ENCODE results near the gene ZFP36L2. TPM values are rescaled to one million over a fixed set of nuclear protein-coding genes. Genes with fewer than 3 reads are reported as not detected.

Gene ZFP36L2
- total and polyA plus RNA-seq, 10 of the 15 experiments (the other 5 are each of a cell fraction or from before 2014, with no cell fraction given), result 4.3 to 64.9 (median 19.5) TPM

DNA sequence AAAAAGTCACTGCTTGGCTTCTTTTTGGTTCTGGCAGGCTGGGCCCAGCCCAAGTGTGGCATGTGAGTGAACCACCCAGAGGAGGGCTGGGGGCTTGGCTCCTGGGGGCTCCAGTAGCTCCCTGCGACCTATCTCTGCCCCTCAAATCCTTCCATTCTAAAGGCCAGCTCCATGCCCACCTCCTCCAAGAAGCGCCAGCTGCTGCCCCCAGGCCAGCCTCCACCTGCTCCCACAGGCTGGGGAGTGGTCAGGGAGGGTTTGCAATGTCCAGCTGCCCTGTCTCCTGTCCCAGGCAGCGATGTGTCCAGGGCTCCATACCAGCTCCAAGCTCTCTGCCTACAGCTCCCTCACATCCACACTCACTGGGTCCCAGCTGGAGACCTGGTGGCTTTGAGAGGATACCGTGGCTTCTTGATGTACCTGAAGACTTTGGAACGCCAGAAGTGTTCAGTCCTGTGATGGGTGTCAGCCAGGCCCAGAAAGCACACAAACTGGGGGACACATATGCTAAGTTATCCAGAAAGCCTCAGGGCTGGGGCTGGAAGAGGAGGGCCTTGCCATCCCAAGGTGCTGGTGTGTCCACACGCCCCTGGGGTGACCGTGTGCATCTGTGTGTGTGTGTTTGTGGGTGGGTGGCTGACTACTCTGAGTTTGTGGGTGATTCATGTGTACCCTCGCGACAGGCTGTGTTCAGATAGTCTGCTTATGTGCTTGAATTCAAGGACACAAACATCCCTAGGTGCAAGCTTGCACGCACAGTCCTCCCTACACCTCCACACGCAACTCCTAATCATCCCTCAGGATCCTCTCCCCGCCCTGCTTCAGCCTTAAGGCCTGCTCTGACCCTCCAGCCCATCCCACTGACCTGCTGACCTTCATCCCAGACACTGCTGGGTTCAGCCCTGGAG lies 33.4 kb downstream of the ZFP36L2 start:
- H3K27me3 ChIP-seq (replicated peaks in 1 of 2; ENCODE audit: control insufficient read depth in 2 of 2, insufficient read depth in 2 of 2, low read length in 1 of 2), result no peaks in the 10 kb centered on the region
- FAIRE-seq (no peak), ATAC-seq (no peak), DNase-seq (ENCODE audit: low read depth, low spot score) (no peak)
- RAD21 ChIA-PET (ENCODE audit: unreplicated experiment), result interaction anchor here (0.7 to 3.9 kb wide), 13 partner anchors 13 to 291 kb away, joined by 3 to 41 read pairs (median 4); partner anchors contain the start of gene ZFP36L2
- H3K9ac ChIP-seq (ENCODE audit: control insufficient read depth, insufficient read depth, low read length), result no peak overlapping the region
- no peak overlapping the region for H2AFZ ChIP-seq (ENCODE audit: control insufficient read depth, low read depth, low read length)
- no peak overlapping the region for H3K4me2 ChIP-seq (ENCODE audit: control insufficient read depth, insufficient read depth)
- 86% methylated on average over 12 of the region's 12 CpGs for WGBS (ENCODE audit: insufficient coverage, insufficient replicate concordance, low lambda C conversion rate, missing lambda C conversion rate)
- CTCF ChIA-PET, result interaction anchor here (0.6 to 4.2 kb wide), 15 partner anchors 13 to 291 kb away, joined by 3 to 26 read pairs (median 5); no protein-coding TSS in a partner anchor
- SMC1A ChIA-PET (ENCODE audit: uncharacterized antibody, unreplicated experiment), result interaction anchor here (0.8 to 4.9 kb wide), 11 partner anchors 10 to 232 kb away, joined by 3 to 57 read pairs (median 4); no protein-coding TSS in a partner anchor
- POLR2A ChIA-PET, result interaction anchor here (1.0 to 4.3 kb wide), 5 partner anchors 18 to 34 kb away, joined by 3 to 30 read pairs (median 17); partner anchors contain the start of gene ZFP36L2
- no TSS peak for BruUV-seq (replicated peaks)
- H4K20me1 ChIP-seq (ENCODE audit: control insufficient read depth, insufficient read depth), result no peaks in the 10 kb centered on the region
- H3K36me3 ChIP-seq (ENCODE audit: control insufficient read depth in 2 of 2, insufficient read depth in 2 of 2, low read length in 1 of 2), result no peaks in the 10 kb centered on the region
- no peaks in the 10 kb centered on the region for H3K9me3 ChIP-seq (replicated peaks; ENCODE audit: control insufficient read depth, insufficient read depth, low read length)
- in situ Hi-C loops (cut with MboI) (no loop called here), intact Hi-C loops (cut with micrococcal nuclease; ENCODE audit: unreplicated experiment) (no loop called here)
- no peak overlapping the region for H3K27ac ChIP-seq (ENCODE audit: control insufficient read depth, insufficient read depth)
- peaks cover 17% of the 10 kb centered on the region for H3K4me1 ChIP-seq (ENCODE audit: control insufficient read depth, insufficient read depth, low read length)
- H3K4me3 ChIP-seq, result no peak overlapping the region
- no peaks in the 10 kb centered on the region for H3K79me2 ChIP-seq (ENCODE audit: control insufficient read depth, insufficient read depth, low read length)
- TF ChIP-seq SMARCA5 (IDR thresholded peaks at IDR 0.05) (no peak), SREBF2 (IDR thresholded peaks at IDR 0.05; ENCODE audit: low read length) (no peak), POLR2A (IDR thresholded peaks at IDR 0.05; ENCODE audit: low read depth, low read length) (no peak), CHD2 (IDR thresholded peaks at IDR 0.05; ENCODE audit: borderline replicate concordance, low read depth, low read length) (no peak), MEF2B (IDR thresholded peaks at IDR 0.05; ENCODE audit: partially characterized antibody, poor library complexity, severe bottlenecking) (no peak), RELA (IDR thresholded peaks at IDR 0.05; ENCODE audit: borderline replicate concordance, partially characterized antibody) (no peak), ZSCAN29 (IDR thresholded peaks at IDR 0.05) (no peak), EED (IDR thresholded peaks at IDR 0.05; ENCODE audit: low read depth) (no peak), WRNIP1 (IDR thresholded peaks at IDR 0.05; ENCODE audit: borderline replicate concordance, low read depth, low read length) (no peak), ATF7 (IDR thresholded peaks at IDR 0.05; ENCODE audit: low read depth) (no peak), JUNB (IDR thresholded peaks at IDR 0.05) (no peak), CBX5 (IDR thresholded peaks at IDR 0.05; ENCODE audit: low read depth) (no peak)
- TF ChIP-seq, protein P1, sequence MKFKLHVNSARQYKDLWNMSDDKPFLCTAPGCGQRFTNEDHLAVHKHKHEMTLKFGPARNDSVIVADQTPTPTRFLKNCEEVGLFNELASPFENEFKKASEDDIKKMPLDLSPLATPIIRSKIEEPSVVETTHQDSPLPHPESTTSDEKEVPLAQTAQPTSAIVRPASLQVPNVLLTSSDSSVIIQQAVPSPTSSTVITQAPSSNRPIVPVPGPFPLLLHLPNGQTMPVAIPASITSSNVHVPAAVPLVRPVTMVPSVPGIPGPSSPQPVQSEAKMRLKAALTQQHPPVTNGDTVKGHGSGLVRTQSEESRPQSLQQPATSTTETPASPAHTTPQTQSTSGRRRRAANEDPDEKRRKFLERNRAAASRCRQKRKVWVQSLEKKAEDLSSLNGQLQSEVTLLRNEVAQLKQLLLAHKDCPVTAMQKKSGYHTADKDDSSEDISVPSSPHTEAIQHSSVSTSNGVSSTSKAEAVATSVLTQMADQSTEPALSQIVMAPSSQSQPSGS (IDR thresholded peaks at IDR 0.05; ENCODE audit: low read length), result no peak
- TF ChIP-seq, protein P2, sequence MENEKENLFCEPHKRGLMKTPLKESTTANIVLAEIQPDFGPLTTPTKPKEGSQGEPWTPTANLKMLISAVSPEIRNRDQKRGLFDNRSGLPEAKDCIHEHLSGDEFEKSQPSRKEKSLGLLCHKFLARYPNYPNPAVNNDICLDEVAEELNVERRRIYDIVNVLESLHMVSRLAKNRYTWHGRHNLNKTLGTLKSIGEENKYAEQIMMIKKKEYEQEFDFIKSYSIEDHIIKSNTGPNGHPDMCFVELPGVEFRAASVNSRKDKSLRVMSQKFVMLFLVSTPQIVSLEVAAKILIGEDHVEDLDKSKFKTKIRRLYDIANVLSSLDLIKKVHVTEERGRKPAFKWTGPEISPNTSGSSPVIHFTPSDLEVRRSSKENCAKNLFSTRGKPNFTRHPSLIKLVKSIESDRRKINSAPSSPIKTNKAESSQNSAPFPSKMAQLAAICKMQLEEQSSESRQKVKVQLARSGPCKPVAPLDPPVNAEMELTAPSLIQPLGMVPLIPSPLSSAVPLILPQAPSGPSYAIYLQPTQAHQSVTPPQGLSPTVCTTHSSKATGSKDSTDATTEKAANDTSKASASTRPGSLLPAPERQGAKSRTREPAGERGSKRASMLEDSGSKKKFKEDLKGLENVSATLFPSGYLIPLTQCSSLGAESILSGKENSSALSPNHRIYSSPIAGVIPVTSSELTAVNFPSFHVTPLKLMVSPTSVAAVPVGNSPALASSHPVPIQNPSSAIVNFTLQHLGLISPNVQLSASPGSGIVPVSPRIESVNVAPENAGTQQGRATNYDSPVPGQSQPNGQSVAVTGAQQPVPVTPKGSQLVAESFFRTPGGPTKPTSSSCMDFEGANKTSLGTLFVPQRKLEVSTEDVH (IDR thresholded peaks at IDR 0.05; ENCODE audit: low read depth, partially characterized antibody), result no peak
- TF ChIP-seq, protein P3, sequence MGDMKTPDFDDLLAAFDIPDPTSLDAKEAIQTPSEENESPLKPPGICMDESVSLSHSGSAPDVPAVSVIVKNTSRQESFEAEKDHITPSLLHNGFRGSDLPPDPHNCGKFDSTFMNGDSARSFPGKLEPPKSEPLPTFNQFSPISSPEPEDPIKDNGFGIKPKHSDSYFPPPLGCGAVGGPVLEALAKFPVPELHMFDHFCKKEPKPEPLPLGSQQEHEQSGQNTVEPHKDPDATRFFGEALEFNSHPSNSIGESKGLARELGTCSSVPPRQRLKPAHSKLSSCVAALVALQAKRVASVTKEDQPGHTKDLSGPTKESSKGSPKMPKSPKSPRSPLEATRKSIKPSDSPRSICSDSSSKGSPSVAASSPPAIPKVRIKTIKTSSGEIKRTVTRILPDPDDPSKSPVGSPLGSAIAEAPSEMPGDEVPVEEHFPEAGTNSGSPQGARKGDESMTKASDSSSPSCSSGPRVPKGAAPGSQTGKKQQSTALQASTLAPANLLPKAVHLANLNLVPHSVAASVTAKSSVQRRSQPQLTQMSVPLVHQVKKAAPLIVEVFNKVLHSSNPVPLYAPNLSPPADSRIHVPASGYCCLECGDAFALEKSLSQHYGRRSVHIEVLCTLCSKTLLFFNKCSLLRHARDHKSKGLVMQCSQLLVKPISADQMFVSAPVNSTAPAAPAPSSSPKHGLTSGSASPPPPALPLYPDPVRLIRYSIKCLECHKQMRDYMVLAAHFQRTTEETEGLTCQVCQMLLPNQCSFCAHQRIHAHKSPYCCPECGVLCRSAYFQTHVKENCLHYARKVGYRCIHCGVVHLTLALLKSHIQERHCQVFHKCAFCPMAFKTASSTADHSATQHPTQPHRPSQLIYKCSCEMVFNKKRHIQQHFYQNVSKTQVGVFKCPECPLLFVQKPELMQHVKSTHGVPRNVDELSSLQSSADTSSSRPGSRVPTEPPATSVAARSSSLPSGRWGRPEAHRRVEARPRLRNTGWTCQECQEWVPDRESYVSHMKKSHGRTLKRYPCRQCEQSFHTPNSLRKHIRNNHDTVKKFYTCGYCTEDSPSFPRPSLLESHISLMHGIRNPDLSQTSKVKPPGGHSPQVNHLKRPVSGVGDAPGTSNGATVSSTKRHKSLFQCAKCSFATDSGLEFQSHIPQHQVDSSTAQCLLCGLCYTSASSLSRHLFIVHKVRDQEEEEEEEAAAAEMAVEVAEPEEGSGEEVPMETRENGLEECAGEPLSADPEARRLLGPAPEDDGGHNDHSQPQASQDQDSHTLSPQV (IDR thresholded peaks at IDR 0.05), result no peak
